ENCODE measurements around the gene DRC7.

GRCh38 chr16:57684626-57685358 is 9.8 kb upstream of the DRC7 start:
- TF ChIP-seq POLR2A (IDR thresholded peaks at IDR 0.05) (no peak), CTCF (IDR thresholded peaks at IDR 0.05) (no peak)

Measured in Peyer's patch (tissue), 4 donors.